Anterior cingulate cortex (tissue), 58 donors: ENCODE measurements around the gene WWOX.

Source experiments
- DNase-seq, 58 donors: peaks; one replicate each; lab custom pipeline; 2025; lab: John Stamatoyannopoulos, UW

The WWOX gene

GRCh38 chr16:78381060-78381459 lies 281.6 kb downstream of the WWOX start:
- DNase-seq: no peak

- DNase-seq: no peak
Observed at GRCh38 chr16:78383118-78383517, 283.7 kb downstream of the WWOX start.

- peak in 1 of 58 donors; percentile 1 for DNase-seq
Observed at GRCh38 chr16:78385086-78385805, 285.8 kb downstream of the WWOX start.

GRCh38 chr16:78386557-78387324 lies 287.3 kb downstream of the WWOX start:
- no peak for DNase-seq

GRCh38 chr16:78389009-78389498 lies 289.6 kb downstream of the WWOX start:
- no peak for DNase-seq

GRCh38 chr16:78390092-78390491 lies 290.6 kb downstream of the WWOX start:
- no peak for DNase-seq

- no peak for DNase-seq
Observed at GRCh38 chr16:78390508-78391324, 291.3 kb downstream of the WWOX start.

- no peak for DNase-seq
Observed at GRCh38 chr16:78392585-78393195, 293.2 kb downstream of the WWOX start.

GRCh38 chr16:78395035-78395434 lies 295.6 kb downstream of the WWOX start:
- no peak for DNase-seq

GRCh38 chr16:78396046-78396445 lies 296.6 kb downstream of the WWOX start:
- no peak for DNase-seq

GRCh38 chr16:78396673-78397072 lies 297.2 kb downstream of the WWOX start:
- no peak for DNase-seq

- DNase-seq: no peak
Observed at GRCh38 chr16:78399384-78399783, 299.9 kb downstream of the WWOX start.

GRCh38 chr16:78402833-78403232 lies 303.4 kb downstream of the WWOX start:
- DNase-seq: no peak

- DNase-seq: no peak
Observed at GRCh38 chr16:78405040-78405439, 305.6 kb downstream of the WWOX start.

- no peak for DNase-seq
Observed at GRCh38 chr16:78405833-78406232, 306.4 kb downstream of the WWOX start.

GRCh38 chr16:78407191-78407590 lies 307.7 kb downstream of the WWOX start:
- DNase-seq: peak in 1 of 58 donors; percentile 29

GRCh38 chr16:78413651-78414050 lies 314.2 kb downstream of the WWOX start:
- DNase-seq: no peak

GRCh38 chr16:78415013-78415412 lies 315.6 kb downstream of the WWOX start:
- no peak for DNase-seq

- no peak for DNase-seq
Observed at GRCh38 chr16:78415669-78416068, 316.2 kb downstream of the WWOX start.

- DNase-seq: no peak
Observed at GRCh38 chr16:78416400-78416799, 316.9 kb downstream of the WWOX start.
